Lung microvascular endothelial cell (primary cell): Measurements from ENCODE around the gene C16orf92. TPM values are rescaled to one million over a fixed set of nuclear protein-coding genes. Genes with fewer than 3 reads are reported as not detected.
"Not testable (repeated sequence)": the region's sequence is repeated elsewhere in the genome, so short reads cannot be mapped to it uniquely, and the experiment has no call there.

Experiments used
- DNase-seq, 2 donors: peaks; one replicate each; pipeline versions ENCODE4 v3.0.0 to v3.0.0-alpha.2; 2010; ENCODE audit warnings: low read depth in 2 of 2
- total RNA-seq: library from RNA; depleted of rRNA; stranded (reverse); fragments of >200 nt; gene quantifications from 2 replicates; pipeline ENCODE4 v1.2.1, GENCODE V29; 2014

C16orf92 gene
- total RNA-seq, 1 donor from 2014 or later = not detected

DNA sequence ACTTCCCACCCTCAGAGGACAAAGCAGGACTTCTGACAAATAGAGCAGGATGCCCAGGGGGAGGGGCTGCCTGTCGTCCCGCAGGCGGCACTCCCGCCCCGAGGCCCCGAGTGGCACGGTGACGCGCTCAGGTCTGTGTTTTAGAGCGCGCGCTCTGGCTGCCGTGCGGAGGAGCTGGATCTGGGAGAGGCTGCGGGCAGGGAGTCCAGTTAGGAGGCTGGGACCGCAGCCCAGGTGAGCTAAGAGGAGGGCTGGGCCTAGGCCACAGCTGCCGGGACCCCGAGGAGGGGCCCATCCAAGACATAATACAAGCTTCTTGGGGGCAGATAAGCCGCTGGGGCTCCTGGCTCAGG lies 18.6 kb upstream of the C16orf92 start:
- no peak for DNase-seq

DNA sequence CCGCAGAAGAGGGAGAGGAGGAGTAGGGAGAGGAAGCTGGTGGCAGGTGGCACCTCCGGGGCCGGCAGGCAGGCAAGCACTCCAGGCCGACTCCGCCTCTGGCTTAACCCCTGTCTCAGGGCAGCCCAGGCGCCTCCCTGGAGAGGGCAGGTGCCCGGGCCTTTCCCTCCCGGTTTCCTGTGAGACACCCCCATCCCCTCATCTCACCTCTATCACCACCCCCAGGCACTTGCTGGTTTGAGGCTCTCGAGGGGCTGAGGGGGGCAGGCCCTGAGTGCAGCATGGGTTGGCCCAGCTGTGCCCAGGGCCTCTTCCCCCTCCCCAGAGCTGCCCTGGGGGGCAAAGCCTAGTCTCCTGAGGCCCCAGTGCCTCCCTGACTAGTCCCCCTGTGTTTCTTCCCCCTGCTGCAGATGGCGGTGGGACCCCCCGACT lies 18.2 kb upstream of the C16orf92 start:
- no peak for DNase-seq

- peak; percentile 58 to 73 for DNase-seq
Observed at GRCh38 chr16:30005341-30006094, 17.5 kb upstream of the C16orf92 start.

DNA sequence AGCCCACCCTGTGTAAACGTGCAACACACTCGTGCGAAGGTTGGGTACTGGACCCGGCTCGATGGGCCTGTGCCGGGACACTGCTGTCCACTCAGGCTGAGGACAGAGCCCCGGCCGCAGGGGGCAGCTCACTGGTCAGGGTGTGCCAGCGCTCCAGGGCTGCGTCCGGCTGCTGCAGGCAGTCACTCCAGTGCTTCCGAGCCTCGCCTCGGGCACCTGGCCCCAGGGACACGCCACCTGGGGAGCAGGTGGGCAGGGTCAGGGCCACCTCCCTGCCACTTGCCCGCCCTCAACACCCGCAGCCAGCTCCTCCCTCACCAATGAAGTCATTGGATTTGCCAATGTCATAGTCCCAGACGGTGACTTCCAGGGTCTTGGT lies 16.9 kb upstream of the C16orf92 start:
- no peak for DNase-seq

- DNase-seq = no peak
Observed at GRCh38 chr16:30006659-30007377, 16.2 kb upstream of the C16orf92 start.

DNA sequence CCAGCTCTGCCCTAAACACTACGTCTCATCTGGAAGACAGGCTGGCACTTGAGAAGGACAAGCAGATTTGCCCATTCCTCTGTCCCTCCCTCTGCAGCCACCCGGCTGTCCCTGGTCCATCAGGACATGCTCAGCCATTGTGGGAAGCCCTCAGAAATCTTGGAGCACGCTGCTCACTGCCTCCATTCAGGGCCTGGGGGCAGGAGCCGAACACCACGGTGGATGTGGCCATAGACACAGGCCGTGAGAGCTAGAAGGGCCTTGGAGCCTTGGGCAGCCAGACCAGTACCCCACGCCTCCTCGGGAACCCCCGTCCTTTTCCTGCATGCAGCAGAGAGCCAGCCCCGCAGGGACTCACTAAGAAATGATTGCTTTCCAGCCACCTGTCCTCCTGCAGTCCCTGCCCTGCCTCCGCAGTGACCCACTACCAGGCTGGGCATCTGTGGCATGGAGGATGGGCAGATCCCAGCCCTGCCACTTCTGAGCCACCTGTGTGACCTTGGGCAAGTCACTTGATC lies 15.6 kb upstream of the C16orf92 start:
- DNase-seq = no peak

- DNase-seq = no peak
Observed at GRCh38 chr16:30009085-30009862, 13.7 kb upstream of the C16orf92 start.

DNA sequence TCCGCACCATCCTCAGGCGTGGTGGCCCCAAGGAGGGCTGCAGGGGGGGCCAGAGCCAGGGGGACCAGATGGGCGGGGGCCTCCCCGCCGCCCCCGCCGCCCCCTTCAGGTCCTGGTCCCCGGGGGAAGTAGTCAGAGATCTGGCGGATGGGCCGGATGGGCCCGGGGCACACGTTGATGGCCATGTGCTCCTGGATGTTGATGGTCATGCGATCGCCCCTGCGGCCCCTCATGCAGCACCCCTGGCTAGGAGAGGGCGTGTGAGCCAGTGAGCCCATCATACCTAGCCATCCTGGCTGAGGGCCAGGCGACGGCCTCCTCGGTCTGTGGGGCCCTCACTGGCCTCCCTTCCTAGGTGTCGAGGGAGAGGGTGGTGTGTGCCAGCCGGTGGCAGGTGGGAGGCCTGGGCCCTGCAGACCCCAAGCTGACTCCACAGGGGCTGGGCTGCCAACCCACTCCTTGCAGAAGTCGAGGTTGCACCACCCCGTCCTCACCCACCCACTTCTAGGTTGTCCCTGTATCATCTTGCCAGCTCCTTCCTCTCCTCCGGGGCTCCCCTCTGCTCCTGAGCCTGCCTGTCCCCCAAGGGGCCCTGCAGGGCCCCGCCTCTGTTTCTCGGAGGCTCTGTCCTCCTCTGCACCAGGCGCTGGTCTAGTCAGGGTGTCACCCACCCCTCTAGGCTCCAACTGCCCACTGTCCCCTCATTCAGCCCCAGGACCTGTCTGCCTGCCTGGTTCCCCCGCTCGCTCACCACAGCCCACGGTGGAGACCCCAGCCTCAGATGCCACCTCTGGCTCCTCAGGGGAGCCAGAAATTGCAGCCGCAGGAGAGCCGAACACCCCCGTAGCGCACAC lies 12.8 kb upstream of the C16orf92 start:
- no peak for DNase-seq

DNA sequence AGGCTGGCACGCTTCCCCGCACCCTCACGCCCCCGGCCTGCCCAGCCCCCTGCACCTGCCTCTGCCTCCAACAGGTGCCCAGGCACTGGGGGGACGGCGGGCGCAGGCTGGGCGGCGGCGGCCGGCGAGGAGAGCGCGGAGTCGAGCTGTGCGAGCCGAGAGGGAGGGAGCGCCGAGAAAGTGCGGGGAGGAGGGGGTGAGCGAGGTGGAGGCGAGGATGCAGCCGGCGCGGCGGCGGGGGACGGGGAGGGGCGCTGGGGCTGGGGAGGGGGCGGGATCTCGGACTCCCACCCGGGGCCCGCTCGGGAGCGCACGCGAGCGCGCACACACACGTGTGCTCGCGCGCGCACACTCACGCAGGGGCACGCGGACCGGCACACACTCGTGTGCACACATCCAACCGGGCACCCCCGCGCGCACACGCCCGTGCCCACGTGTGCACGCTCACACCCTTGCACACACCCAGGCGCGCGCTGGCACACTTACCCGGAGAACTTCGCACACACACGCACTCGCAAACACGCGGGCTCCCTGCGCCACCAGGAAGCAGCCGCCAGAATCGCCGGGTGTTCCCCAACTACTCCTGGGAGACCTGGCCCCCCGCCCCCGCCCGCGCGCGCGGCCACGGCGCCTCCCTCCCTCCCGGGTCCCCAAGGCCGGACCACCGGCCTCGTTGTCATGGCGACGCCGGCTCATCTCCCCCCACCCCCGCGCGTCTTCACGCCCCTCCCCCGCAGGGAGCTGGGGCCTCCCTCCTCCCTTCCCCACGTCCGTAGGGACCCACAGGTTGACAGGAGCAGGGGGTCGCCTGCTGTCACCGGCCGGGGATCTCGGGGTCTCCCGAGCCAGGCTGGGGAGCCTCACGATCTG lies 11.9 kb upstream of the C16orf92 start, which contains the start of gene DOC2A:
Gene DOC2A, minus strand, starts transcription at position 184 of the 870 bp plus-strand sequence. CDS start 805 bp downstream, outside the sequence.
- no peak for DNase-seq

- no peak for DNase-seq
Observed at GRCh38 chr16:30011714-30012504, 11.1 kb upstream of the C16orf92 start.

DNA sequence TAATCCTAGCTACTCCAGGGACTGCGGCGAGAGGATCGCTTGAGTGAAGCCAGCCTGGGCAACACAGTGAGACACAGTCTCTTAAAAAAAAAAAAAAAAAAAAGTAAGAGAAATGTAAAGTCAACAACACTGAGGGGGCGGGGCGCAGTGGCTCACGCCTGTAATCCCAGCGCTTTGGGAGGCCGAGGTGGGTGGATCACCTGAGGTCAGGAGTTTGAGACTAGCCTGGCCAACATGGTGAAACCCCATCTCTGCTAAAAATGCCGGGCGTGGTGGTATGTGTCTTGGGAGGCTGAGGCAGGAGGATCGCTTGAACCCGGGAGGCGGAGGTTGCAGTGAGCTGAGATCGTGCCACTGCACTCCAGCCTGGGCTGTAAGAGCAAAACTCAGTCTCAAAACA lies 10.4 kb upstream of the C16orf92 start:
- not testable (repeated sequence) for DNase-seq

DNA sequence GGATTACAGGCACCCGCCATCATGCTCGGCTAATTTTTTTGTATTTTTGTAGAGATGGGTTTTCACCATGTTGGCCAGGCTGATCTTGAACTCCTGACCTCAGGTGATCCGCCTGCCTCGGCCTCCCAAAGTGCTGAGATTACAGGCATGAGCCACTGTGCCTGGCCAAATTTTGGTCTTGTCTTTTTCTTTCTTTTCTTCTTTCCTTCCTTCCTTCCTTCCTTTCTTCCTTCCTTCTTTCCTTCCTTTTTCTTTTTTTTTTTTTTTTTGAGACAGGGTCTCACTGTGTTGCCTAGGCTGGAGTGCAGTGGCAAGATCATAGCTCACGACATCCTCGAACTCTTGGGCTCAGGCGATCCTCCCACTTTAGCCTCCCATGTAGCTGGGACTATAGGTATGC lies 7.5 kb upstream of the C16orf92 start:
- not testable (repeated sequence) for DNase-seq

DNA sequence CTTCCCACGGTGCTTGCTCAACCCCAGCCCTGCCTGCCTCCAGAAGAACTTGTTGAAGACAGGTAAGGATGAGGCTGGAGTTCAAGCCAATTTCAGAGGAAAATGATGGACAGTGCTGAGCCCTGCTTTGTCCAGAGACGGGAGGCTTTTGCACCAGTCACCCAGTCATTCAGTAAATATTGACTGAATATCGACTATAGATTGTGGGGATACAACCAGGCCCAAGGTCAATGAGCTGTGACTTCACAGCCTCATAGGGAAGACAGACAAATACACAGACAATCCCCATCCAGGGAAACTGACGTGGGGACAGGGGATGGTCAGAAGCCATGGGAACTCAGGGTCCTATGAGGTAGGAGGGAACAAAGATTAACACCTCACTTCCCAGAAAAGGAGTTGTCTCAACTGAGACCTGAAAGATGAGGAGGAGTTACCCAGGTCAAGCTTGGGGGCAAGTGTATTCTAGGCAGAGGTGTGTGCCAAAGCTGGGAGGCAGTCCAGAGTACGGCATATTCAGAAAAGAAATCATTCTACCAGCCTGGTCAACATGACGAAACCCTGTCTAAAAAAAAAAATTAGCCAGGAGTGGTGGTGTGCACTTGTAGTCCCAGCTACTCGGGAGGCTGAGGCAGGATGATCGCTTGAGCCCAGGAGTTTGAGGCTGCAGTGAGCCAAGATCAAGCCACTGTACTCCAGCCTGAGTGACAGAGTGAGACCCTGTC lies 6.3 kb upstream of the C16orf92 start:
- DNase-seq = no peak

DNA sequence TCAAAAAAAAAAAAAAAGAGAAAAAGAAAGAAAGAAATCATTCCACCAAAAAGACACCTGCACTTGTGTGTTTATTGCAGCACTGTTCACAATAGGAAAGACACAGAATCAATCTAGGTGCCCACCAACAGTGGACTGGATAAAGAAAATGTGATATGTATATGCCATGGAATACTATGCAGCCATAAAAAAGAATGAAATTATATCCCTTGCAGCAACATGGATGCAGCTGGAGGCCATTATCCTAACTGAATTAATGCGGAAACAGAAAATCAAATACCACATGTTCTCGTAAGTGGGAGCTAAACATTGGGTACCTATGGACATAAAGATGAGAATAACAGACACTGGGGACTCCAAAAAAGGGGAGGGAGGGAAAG lies 5.7 kb upstream of the C16orf92 start:
- no peak for DNase-seq

DNA sequence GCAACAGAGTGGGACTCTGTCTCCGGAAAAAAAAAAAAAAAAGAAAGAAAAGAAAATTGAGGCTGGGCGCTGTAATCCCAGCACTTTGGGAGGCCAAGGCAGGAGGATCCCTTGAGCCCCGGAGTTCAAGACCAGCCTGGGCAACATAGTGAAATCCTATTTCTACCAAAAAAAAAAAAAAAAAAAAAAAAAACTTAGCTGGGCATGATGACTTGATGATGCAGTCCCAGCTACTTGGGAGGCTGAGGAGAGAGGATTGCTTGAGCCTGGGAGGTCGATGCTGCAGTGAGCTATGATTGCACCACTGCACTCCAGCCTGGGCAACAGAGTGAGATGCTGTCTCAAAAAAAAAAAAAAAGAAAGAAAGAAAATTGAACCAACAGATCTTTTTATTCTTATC lies 5.1 kb upstream of the C16orf92 start:
- DNase-seq = not testable (repeated sequence)

DNA sequence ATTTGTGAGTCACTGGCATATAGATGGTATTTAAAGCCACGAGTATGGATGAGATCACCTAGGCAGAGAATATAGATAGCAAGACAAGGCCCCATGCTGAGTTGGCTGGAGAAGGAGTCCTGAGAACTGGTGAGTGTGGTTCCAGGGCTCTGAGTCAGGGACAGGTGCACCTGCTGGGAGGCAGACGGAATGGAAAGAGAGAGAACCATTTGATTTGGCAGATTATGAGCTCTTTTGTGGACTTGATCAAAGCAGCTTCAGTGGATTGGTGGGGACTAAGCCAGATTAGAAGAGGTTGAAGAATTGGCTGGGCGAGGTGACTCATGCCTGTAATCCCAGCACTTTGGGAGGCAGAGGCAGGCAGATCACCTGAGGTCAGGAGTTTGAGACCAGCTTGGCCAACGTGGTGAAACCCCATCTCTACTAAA lies 4.3 kb upstream of the C16orf92 start:
- no peak for DNase-seq

- DNase-seq = no peak
Observed at GRCh38 chr16:30023586-30023985, 588 bp downstream of the C16orf92 start.

- no peak for DNase-seq
Observed at GRCh38 chr16:30024451-30024850, 1.5 kb downstream of the C16orf92 start.

GRCh38 chr16:30025156-30025555 lies 2.2 kb downstream of the C16orf92 start:
- no peak for DNase-seq
